ENCODE data around the gene LRRTM4.
"Not testable (repeated sequence)": the region's sequence is repeated elsewhere in the genome, so short reads cannot be mapped to it uniquely, and the experiment has no call there.

The LRRTM4 gene

GRCh38 chr2:76711490-76711889 is 810.7 kb downstream of the LRRTM4 start:
- DNase-seq = no peak

GRCh38 chr2:76700894-76701293 is 821.3 kb downstream of the LRRTM4 start:
- DNase-seq = no peak

- DNase-seq = not testable (repeated sequence)
These were observed 824.0 kb downstream of the LRRTM4 start for GRCh38 chr2:76697998-76698713.
